GM18867 (cell line): ENCODE measurements around the gene TTLL4.
"Not testable (repeated sequence)": the region's sequence is repeated elsewhere in the genome, so short reads cannot be mapped to it uniquely, and the experiment has no call there.

Source experiments
- ATAC-seq: cut with Tn5 transposase; IDR thresholded peaks from one replicate; pipeline ENCODE4 v1.9.1; 2021; ENCODE audit warnings: mild to moderate bottlenecking, moderate library complexity; ENCODE audit not compliant: unreplicated experiment

Gene TTLL4, protein sequence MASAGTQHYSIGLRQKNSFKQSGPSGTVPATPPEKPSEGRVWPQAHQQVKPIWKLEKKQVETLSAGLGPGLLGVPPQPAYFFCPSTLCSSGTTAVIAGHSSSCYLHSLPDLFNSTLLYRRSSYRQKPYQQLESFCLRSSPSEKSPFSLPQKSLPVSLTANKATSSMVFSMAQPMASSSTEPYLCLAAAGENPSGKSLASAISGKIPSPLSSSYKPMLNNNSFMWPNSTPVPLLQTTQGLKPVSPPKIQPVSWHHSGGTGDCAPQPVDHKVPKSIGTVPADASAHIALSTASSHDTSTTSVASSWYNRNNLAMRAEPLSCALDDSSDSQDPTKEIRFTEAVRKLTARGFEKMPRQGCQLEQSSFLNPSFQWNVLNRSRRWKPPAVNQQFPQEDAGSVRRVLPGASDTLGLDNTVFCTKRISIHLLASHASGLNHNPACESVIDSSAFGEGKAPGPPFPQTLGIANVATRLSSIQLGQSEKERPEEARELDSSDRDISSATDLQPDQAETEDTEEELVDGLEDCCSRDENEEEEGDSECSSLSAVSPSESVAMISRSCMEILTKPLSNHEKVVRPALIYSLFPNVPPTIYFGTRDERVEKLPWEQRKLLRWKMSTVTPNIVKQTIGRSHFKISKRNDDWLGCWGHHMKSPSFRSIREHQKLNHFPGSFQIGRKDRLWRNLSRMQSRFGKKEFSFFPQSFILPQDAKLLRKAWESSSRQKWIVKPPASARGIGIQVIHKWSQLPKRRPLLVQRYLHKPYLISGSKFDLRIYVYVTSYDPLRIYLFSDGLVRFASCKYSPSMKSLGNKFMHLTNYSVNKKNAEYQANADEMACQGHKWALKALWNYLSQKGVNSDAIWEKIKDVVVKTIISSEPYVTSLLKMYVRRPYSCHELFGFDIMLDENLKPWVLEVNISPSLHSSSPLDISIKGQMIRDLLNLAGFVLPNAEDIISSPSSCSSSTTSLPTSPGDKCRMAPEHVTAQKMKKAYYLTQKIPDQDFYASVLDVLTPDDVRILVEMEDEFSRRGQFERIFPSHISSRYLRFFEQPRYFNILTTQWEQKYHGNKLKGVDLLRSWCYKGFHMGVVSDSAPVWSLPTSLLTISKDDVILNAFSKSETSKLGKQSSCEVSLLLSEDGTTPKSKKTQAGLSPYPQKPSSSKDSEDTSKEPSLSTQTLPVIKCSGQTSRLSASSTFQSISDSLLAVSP

DNA sequence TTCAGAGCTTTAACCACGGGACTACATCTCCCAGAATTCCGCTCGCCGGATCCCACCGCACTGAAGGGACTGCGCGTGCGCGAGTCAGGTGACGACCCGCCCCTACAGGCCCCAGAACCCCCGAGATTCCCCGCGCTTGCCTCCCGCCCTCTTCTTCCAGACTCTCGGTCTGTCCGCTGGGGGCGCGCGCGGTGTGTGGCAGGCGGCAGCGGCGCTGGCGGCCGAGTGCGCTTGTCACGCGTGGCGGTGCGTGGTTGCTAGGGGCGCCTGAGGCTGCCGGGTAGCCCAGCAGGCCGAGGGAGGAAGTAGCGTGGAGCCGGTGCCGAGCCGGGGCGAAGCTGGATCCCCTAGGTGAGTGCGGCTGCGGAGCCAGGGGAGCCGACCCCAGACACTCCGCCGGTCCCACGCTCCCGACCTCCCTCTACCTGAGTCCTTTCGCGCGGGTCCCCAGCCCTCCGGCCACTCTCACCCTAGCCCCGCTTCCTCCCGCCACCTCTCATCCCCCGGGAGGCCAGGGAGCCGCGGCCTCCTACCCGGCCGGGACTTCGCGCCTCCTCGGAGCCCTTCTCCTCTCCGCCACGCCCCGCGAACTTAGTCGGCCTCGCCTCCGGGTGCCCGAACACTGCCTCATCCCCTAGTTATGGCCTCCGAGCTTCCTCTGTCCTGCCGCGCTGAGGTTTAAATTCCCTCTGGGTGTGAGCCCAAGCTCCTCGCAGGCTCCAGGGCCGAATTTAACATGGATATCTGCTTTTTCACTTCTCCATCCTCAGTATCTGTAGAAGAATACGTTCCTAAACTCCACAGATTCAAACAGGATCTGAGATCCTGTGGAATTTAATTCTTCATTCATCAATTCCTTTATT lies at the start of gene TTLL4:
Gene TTLL4, plus strand, starts transcription at position 149 of the 863 bp plus-strand sequence. CDS start 26,842 bp downstream, outside the sequence.
- ATAC-seq = peak; percentile 93

DNA sequence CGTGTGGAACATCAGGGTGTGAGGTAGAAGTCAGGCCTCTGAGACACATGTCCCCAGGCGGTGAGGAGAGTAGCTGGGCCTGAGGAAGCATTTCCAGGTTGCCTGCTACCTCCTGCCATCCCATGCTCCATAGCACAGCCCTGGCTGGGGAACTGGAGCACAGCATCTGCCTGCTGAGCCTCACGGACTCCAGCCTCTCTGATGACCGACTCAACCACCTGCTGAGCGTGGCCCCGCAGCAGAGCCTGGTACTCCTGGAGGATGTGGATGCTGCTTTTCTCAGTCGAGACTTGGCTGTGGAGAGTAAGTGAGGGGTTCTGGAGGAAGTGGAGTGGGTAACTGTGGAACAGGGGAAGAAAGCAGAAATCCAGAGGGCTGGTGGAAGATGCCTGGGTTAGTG lies 48.3 kb upstream of the TTLL4 start:
- ATAC-seq = no peak

DNA sequence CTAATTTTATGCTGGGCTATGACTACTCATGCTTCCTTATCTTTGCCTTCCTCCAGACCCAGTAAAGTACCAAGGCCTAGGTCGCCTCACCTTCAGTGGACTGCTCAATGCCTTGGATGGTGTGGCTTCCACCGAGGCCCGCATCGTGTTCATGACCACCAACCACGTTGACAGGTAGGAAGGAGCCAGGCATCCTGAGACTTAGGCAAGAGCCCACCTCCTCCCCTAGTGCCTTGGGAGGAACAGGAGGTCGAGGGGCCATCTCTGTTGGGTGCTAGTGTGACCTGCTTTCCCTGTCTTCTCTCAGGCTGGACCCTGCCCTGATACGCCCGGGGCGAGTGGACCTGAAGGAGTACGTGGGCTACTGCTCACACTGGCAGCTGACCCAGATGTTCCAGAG lies 47.8 kb upstream of the TTLL4 start:
- no peak for ATAC-seq

DNA sequence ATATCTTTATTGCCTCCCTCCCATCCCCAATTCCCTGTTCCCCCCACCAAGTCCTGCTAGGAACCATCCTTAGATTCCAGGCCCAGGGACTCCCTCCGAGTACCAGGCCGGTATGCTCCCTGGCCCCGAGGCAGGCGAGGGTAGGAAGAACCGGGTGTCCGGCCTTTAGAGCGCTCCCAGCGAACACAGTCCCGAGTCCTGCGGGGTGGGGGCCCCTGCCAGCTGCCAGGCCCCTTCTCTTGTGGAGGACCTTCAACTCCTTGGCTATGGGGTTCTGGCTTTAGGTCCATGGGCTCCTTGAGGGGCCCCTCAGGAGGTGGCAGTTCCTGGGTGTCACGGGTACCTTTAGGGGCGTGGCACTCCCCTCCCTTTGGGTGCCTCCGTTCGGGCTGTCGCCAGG lies 46.7 kb upstream of the TTLL4 start:
- no peak for ATAC-seq

DNA sequence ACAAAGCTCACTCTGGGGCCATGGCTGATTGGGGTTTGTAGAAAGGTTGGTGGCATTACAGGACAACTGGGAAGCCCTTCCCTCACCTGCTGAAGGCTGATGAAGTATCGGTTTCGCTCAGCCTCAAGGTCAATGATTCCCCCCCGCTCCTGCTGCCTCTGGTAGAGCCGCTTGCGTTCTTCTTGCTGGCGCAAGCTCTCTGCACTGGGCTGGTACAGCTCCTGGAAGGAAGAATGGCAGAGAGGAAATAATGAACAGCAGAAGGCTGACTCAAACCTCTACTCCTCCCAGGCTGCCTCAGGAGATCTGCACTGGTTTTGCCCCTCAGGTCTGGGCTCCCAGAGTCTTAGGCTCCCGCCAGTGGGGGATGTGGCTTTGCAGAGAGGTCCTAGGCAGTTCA lies 46.0 kb upstream of the TTLL4 start:
- no peak for ATAC-seq

DNA sequence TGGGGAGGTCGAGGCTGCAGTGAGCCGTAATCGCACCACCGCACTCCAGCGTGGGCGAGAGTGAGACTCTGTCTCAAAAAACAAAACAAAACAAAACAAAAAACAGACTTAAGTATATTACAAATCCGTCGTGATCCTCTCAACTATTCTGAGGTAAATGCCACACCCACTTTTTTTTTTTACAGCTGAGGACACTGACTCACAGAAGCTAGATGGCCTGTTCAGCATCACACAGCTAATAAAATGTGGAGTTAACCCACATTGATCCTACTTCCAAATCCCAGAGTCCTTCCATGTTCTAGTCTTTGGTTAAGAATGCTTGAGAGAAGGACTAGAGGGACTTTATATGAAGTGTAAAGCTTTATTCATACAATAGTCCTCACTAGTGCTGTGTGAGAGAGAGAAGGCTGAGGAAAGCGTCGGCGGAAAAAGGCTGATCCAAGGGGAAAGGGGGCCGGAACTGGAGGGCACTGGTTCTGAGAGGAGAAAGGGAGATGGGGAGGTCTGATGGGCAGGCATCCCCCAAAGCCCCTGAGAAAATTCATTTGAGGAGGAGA lies 39.5 kb upstream of the TTLL4 start:
- ATAC-seq = no peak

DNA sequence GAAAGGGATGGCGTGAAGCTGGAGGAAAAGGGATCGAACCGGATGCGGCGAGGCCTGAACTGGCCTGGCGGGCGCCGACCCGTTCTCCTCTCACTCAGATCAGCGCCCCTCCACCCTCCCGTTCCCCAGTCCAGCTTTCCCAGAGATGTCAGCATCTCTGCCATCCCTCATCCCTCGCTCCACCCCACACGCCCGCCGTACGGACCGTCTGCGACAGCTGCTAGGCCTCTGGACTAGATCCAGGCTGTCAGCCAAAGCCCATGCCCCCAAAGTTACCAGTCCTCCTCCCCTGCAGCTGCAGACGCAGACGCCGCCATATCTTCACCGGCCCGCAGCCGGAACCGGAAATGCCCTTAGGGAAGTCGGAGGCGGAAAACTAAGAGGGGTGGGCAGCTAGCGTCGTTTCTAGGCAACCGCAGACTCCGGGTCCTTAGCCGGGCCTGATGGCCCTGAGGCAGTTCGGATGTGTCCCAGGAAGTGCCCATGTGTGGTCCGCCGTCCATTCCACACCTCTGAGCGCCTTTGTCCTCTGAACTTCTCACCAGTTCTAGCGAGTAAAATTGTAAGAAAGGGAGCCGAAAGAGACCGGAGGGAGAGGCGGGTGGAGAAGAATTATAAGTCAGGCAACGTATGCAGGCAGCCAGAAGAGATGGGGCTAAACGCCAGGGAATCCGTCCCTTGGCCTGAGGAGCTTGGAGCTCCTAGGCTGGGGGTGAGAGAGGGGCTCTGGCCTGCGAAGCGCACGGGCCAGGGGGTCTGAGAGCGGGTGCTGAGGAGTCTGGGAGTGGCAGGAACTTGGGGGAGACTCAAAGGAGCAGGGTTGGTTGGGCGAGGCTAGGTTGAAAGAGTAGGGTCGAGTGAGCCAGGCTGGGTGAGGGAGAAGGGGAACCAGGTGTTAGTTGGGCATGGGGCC lies 38.7 kb upstream of the TTLL4 start, which contains the start of the genes RNF25 and STK36:
Gene RNF25, minus strand, starts transcription at position 349 of the 913 bp plus-strand sequence. Its CDS starts 32 bp downstream, at position 317.
Gene STK36, plus strand, starts transcription at position 433 of the 913 bp plus-strand sequence. CDS start 744 bp downstream, outside the sequence.
- peak; percentile 99 for ATAC-seq

DNA sequence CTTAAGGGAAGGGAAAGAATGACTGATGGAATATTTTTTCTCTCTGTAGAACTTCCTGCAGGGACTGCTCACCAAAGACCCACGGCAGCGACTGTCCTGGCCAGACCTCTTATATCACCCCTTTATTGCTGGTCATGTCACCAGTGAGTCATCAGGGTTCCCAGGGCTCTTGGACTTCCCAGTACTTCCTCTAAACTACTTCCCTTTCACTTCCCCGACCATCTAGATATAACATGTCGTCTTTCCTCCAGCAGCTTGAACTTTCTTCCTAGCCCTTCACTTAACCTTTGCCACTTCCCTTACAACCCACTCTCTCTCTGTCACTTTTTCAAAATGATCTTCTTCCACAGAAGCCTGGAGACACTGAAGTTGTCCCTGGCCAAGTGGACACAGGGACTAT lies 31.5 kb upstream of the TTLL4 start:
- no peak for ATAC-seq

DNA sequence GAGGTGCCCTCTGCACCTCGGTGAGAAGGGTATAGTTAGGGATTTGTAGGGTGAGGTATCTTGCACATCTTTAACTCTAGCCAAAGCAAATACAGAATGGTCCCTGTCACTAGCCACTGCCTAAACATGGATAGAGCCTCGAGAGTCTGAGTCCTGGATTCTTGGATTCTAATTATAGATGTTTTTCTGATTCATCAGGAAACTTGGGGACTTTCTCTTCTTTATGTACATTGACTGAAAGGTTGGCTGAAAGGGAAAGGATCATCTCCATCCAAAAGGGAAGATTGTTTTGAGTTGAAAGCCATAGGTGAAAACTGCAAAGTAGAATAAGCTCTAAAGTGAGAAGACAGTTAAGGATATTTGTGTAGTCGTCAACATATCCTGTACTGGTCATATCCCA lies 30.6 kb upstream of the TTLL4 start:
- ATAC-seq = no peak

DNA sequence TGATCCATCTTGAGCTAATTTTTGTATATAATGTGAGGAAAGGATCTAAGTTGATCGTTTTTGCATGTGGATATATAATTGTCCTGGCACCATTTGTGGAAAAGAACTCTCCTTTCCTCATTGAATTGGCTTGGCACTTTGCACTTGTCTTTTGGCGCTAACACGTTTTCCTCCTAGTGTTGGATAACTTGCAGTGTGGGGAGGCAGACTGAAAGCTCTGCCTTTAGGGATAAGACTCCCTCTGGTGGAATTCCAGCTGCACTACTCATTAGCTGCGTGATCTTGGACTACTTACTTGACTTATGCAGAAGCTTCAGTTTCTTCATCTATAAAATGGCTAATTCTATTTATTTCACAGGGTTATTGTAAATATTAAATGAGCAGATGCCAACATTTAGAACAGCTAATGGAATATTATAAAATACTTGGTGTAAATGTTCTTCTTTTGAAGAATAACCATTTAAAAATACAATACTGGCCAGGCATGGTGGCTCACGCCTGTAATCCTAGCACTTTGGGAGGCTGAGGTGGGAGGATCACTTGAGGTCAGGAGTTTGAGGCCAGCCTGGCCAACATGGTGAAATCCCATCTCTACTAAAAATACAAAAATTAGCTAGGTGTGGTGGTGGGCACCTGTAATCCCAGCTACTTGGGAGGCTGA lies 23.1 kb upstream of the TTLL4 start:
- not testable (repeated sequence) for ATAC-seq

DNA sequence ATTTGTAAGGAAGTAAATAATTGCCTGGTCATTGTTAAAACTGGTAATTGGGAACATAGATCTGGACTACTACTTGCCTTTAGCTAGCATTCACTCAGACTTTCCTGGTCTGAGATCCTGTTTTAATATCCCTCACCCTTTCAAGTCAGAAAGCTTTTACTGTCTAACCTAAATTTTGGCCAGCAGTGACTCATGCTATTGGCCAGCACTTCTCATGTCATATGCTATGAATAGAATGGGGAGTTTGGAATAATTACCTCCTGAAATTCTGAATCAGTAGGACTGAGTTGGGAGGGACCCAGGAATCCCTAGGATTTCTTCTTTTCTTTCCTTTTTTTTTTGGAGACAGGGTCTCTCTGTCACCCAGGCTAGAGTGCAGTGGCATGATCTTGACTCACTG lies 19.4 kb upstream of the TTLL4 start:
- no peak for ATAC-seq

DNA sequence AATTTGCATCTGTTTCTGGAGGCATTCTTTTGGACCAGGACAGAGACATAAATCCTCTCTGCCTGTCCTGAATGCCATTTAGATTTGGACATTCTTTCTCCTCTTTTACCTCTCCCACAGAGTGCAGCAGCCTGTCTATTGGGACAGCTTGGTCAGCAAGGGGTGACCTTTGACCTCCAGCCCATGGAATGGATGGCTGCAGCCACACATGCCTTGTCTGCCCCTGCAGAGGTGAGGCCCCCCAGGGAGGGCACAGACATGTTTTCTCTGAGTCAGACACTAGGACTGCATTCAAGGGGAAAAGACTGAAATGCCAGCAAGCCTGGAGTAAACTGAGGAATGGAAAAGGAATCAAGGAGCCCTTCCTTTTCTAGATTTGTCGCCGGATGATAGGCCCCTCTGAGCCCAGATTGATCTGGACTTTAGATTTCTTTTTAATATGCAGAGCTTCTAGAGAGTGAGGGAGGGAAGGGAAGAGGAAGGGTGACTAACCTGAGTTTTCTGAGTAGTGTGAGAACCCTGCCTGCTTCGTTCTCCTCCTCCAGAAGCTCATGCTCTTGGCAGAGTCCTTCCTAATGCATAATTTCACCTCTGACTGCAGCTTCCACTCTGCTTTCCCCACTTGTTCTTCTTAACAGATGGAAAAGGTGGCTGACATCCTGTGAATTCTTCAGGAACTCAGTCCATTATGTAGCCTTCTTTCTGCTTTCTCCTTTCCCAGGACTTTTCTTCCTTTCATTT lies 16.1 kb upstream of the TTLL4 start:
- no peak for ATAC-seq

DNA sequence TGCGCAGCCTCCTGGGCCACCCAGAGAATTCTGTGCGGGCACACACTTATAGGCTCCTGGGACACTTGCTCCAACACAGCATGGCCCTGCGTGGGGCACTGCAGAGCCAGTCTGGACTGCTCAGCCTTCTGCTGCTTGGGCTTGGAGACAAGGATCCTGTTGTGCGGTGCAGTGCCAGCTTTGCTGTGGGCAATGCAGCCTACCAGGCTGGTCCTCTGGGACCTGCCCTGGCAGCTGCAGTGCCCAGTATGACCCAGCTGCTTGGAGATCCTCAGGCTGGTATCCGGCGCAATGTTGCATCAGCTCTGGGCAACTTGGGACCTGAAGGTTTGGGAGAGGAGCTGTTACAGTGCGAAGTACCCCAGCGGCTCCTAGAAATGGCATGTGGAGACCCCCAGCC lies 11.8 kb upstream of the TTLL4 start:
- no peak for ATAC-seq

DNA sequence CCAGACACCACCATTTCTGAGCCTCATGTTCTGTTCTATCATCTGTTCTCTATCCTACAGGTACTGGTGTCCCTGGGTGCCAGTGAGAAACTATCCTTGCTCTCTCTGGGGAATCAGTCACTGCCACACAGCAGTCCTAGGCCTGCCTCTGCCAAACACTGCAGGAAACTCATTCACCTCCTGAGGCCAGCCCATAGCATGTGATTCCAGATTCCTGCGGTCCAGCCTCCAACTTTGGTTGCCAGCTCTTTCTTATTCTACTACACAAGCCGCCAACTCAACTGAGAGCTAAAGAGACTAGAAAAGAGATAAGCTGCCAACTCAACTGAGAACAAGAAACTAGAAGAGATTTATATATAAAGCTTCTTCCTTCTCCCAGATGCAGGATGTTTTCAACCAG lies 8.8 kb upstream of the TTLL4 start:
- no peak for ATAC-seq

DNA sequence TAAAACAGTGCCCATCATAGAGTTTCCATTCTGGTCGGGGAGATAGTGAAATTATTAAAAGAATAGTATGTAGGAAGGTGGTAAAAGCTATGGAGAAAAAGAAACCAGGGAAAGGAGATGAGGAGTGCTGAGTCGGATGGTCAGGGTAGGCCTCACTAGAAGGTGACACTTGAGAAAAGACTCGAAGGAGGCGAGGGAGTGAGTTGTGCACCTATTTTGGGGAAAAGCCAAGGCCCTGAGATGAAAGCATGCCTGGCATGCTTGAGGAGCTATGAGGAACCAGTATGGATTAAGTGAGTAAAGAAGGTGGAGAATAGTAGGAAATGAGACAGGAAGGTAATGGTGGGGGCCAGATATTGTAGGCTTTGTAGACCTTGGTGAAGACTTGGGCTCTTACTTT lies 7.3 kb upstream of the TTLL4 start:
- ATAC-seq = no peak

DNA sequence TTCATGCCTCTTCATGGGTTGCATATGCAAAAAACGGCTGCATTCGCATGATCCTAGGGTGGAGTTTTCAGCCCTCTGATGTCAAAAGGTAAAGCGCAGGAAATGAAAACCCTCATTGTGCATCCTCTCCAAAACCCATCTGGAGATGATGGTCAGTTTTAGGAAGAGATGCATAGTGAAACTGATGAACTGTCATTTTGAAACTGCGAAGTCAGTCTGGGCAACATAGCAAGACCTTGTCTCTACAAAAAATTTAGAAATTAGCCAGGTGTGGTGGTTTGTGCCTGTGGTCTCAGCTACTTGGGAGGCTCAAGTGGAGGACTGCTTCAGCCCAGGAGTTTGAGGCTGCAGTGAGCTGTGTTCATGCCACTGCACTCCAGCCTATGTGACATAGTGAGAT lies 2.5 kb upstream of the TTLL4 start:
- ATAC-seq = no peak

DNA sequence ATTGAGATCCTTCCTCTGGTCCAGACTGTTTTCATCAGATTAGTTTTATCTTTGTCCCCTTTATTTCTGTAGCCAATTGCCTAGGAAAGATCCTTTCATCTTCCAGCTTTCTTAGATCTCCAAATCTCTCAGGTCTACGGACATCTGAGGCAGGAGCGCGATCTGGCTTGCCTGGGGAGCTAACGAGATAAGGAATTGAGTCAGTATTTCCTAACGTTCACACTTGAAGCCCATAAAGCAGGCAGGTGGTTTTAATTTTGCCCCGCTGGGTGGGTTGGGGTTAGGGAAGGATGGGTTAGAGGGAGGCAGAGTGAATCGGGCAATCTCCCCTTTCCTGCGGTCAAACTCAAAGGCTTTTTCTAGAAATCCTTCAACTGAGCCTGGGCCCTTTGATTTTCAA lies 727 bp upstream of the TTLL4 start:
- no peak for ATAC-seq

DNA sequence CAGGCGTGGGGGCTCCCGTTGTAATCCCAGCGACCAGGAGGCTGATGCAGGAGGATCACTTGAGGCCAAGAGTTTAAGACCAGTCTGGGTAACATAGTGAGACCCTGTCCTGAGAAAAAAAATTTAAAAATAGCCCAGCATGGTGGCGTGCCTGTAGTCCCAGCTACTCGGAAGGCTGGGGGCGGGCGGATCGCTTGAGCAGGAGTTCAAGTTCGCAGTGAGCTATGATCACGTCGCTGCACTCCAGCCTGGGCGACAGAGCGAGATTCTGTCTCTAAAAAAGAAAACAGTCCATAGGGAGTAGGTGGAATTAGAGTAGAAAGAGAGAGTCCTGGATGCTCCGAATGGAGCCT lies 325 bp upstream of the TTLL4 start:
- ATAC-seq = no peak
